Activated naive CD4-positive, alpha-beta T cell (primary cell): ENCODE results near the gene FAM114A2.
"Not testable (repeated sequence)": the region's sequence is repeated elsewhere in the genome, so short reads cannot be mapped to it uniquely, and the experiment has no call there.

Experiments used
- DNase-seq, 4 experiments: peaks; one replicate each; lab custom pipeline; 2025; lab: John Stamatoyannopoulos, UW

FAM114A2 gene

DNA sequence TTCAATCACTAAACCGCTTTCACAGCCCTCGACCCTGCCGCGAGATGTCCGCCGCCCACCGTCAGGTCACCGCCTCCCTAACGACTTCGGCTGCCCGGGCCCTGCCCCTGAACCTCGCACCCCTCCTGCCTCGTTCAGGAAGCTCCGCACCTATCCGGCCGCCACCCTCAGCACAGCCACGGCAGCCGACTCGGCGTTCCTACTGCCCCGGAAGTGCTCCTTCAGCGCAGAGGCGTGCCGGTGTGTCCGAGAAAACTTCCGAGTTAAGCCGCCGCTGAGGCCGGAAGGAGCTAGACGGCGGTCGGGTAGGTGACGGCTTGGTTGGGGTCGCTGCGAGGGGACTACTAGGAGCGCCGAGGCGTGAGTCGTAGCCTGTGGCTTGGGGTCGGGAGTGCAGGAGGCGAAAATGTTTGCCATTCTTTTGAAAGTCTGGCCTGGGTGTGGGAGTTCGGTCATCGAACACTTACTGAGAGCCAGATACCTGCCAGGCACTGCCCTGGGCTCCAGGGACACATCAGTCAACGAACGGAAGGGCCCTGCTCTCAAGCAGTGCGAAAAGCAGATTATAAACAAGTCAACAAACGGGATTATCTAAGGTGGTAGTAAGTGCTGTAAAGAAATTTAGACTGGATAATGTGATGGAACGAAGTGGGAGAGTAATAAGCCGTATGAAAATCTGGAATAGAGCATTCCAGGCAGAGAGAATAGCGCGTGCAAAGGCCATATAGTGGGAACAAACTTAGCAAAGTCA, at the start of gene FAM114A2, which contains the start of gene MFAP3:
TSS of gene FAM114A2 (minus strand) at position 204 of the 751 bp plus-strand sequence. CDS start 3,957 bp downstream, outside the sequence.
TSS of gene MFAP3 (plus strand) at position 261 of the 751 bp plus-strand sequence. CDS start 10,756 bp downstream, outside the sequence.
- DNase-seq, result peak; percentile 62 to 82 (median 70)

DNA sequence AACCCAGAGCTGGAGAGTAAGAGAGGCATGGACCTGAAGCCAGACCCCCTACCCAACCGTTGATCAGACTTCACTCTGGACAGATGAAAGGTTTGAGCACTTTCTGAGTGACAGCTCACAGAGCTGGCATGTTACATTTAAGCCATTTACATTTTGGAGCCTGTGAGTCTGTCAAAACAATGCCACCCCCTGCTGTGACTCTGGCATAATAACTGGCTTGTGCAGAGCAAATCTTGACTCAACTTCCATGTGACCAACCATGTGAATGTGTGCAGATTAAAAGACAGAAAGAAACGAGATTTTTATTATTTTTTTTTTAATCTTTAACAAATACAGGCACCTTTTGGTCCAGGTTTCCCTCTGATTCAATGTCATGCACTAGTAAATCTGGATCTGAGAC, 48.5 kb upstream of the FAM114A2 start:
- DNase-seq, result no peak

DNA sequence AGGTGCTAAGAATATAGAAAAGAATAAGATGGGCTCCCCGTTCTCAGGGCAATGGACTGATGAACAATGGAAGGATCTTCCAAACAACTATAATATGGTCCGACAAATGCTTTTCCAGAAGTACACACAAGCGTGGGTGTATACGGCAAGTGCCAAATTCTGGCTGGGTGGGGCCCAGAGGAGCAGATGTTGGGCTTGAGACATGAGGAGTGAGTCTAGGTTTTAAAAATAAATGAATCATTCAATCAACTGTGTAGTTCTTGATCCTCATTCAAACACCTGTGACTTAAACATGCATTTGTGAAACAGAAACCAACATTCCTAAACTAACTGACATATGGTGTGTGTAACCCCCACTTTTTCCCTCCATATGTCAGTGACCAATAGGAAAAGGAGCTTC, 47.9 kb upstream of the FAM114A2 start:
- DNase-seq, result no peak

DNA sequence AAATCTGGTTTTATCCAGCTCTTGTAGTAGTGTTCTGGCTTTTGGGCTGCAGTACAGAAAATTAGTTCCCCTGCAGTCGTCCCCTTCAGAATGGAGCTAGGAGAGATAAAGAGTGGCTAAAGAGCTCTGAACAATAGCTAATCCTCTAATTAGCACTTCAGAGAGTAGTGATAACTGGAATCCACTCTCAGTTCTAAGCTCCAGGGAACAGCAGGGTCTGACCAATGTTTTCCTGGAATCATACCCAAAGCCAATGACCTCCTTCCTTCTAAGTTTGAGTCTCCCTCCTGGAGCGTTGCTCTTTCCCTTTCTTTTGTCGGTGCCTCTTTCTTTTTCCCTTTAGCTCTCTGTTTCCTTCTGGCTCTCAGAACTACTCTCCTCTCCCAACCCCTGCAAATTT, 47.4 kb upstream of the FAM114A2 start:
- DNase-seq, result no peak

DNA sequence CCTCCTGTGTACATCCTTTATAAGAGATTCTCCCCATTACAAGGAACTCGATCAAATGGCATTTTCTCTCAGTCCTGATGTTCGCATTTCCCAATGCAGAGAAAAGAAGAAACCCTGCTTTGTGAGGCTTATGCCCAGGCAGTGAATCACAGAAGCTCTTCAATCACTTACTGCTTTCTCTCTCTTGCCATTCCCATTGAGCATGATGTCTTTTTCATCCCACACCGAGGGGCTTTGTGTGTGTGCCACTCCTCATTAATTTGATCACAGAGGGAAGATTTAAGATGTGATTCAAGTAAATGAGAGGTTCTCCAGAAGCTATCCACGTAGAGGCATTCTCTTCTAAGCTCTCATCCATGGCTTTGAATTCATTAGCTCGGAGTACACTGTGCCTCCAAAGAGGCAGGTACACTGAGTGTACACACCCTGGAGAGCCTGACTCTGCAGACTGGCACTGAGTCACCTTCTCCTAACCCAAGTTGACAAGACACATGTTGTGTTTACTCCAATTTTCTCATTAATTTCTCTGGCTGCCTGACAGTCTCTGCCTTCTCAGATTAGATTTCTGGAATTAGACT, 45.4 kb upstream of the FAM114A2 start:
- DNase-seq, result no peak

DNA sequence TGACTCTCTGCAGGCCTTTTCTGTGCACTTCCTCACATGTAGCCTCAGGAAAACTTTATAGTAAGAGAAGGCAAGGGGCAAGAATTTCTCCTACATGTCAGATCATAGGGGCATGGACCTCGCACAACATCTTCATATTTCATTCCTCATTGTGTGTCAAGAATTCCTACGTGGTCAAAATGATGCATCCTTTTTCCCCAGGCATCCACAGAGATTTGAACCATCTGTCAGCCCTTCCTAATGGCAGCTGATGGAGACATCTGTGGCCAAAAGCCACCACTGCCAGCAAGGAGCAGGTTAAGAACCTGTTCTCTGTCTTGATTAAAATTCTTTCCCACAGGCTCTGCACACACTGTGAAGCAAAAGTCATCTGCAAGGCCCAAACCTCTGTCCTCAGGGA, 42.5 kb upstream of the FAM114A2 start:
- DNase-seq, result no peak

DNA sequence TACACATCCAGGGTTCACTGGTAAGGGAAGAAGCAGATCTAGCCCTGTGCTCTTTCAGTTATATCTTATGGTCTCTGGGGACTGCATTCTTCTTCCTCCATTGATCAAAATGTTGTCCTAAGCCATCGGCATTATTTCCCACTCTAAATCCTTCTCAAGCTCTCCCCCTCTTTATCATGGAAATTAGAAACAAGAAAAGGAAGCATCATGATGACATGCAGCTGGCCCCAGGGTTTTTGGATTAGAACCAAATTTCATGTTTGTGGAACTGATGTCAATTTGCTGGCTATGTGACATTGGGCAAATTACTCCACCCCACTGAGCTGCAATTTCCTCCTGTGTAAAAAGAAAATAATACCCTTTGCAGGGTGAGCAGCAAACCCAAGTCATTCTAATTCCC, 39.6 kb upstream of the FAM114A2 start:
- DNase-seq, result no peak

DNA sequence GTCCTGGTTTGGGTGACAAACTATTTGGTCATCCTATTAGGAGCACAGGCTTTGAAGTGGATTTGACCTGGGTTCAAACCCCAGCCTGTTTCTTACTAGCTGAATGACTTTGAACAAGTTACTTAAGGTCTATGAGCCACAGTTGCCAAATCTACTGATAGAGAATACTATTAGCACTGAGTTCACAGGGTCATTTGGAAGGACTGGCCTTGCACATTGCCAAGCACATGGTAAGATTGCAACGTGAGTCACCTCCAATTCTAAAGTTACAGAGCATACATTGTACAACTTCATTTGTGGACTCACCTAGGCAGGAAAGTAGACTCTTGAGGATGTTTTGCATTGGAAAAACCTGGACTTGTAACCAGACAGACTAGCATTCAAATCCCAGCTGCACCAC, 39.0 kb upstream of the FAM114A2 start:
- no peak for DNase-seq

DNA sequence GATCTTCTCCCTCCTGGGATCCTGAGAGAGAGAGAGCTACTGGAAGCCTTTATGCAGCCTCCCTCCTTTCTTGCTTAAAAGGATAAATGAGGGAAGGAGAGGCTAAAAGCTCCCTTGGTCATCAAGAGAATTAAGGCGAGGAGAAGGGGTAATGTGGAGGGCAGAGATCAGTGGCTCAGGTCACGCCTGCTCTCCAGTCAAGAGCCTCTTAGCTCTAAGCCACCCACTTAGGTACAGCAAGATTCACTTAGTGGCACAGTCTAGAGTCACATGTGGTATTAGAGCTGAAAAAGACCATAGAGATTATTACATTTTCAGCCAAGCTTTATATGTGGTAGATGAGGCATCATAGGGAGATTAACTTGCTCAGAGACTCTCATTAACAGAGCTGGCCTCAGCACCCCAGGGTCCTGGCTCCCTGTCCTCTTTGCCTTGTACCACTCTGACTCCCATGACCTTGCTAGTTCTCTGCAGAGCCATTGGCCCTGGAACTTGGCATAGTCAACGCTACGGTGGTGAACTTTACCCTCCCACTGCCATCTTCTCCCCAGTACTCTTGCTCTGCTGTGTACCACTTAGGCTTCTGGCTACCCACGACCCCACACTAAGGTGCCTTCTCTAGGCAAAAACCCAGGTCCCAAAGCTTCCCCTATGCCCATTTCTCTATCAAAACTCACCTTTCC, 37.7 kb upstream of the FAM114A2 start:
- DNase-seq, result no peak

DNA sequence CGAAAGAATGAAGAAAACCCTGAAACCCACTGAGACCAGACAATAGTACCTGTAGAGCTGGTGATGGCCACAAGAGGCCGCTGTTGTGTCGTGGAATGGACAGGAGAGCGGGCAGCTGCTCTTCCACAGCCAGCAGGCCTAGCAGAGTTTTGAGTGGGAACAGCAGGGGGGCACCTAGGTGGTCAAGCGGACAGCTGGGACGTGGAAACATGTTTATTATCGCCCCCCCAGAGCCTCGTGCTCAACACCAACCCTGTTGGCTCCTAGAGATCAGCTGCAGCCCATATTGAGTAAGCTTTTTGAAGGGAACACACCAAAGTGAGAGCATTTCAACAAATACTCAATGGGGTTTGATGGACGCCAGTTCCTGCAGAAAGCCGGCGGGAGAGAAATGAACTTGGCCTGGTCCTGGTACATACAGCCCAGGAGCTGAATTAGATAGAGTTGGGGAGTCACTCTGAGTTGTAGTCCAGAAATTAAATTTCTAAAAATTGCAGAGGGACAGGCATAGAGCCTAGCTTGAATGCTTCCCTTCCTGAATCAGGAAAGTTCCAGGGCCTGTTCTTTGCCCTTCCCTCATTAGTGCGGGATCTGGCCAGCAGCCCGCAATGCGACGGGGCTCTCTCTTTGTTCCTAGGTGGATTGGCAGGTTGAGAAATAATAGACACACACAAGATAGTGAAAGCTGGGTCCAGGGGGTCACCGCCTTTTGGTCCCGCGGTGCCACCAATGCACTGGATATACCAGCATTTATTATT, 33.9 kb upstream of the FAM114A2 start:
- peak; percentile 62 to 73 (median 70) for DNase-seq

DNA sequence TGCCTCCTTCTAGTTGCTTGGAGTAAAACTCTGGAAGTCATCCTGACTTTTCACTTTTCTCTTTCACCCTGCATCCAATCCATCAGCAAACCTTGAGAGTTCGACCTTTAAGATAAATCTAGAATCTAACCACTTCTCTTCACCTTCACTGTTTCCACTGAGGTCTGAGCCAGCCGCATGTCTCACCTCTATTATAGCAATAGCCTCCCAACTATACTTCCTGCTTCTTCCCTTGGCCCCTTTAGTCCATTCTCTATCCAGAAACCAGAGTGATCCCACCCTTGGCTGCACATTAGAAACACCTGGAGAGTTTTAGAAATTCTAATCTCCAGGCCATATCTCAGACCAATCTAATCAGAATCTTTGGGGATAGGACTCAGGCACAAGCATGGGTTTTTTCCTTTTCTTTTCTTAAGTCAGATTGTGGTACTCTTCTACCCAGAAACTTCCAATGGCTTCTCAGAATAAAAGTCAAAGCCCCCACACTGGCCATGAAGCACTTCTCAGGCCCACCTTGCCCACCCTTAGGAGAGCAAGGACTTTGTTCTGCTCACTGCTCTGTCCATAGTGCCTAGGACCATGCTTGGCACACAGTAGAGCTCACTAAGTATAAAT, 33.2 kb upstream of the FAM114A2 start:
- DNase-seq, result no peak

DNA sequence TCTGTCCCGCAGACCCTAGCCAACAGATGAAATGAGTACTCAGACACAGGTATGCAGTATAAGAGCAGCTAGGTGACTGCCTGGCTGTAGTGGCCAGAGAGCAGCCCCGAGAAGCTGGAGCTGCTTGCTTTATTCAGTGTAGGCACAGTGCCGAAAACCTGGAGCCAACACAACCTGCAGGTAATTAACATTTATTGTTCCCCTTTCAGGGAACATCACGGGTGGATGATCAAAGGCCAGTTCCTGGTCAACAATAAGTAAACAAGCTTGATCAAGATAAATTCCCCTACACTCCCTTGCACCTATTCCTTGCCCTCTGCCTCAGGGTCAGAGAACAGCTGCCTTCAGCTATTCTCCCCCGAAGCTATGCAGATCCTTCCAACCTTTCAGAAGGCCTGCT, 31.1 kb upstream of the FAM114A2 start:
- DNase-seq, result not testable (repeated sequence)

DNA sequence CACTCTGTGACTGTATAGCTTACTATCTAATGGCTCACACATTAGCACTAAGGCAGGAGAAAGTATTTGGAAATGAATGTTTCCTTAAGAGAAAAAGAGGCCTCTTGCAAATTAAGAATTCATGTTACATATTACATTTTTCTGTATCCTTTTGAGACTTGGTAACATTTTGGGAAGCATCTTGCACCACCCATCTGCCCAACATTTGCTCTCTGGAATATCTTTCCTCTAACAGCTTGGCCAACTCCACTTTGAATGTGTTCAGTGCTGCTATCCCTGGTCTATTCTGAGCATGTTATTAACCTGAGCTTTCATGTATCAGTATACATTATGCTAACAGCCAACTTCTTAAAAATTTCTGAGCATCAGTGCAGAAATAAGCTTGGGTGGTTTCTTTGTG, 27.3 kb upstream of the FAM114A2 start:
- DNase-seq, result no peak

DNA sequence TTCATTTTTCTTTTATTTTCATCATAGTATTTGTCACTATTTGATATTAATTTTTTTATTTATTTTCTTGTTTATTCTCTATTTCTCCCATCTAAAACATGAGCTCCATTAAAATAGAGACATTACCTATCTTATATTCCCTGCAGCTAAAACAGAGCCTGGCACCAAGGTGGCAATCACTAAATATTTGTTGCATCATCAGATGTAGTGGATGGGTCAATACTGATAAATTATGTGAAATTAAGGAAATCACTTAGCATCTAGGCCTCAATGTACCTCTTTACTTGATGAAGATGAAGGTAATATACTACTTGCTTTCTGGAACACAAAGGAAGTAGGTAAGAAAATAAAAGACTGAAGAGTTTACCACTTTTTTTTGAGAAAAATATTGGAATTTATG, 24.7 kb upstream of the FAM114A2 start:
- DNase-seq, result no peak

DNA sequence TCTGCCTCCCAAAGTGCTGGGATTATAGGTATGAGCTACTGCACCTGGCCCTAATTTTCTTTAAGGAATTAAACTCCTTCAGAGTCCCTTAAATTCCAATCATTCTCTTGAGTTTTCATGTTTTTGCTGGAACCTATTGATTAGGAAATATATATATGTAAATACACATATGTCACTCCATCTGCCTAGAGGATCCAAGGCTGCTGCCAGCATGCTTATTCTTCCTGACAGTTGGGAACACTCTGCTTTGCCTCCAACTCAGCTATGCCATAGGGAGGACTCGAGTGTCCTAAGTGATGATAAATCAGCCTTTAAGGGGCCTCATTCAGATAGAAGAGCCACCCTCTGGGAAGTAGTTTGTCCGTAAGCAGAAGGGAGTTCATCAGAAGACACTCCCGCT, 21.9 kb upstream of the FAM114A2 start:
- no peak for DNase-seq

DNA sequence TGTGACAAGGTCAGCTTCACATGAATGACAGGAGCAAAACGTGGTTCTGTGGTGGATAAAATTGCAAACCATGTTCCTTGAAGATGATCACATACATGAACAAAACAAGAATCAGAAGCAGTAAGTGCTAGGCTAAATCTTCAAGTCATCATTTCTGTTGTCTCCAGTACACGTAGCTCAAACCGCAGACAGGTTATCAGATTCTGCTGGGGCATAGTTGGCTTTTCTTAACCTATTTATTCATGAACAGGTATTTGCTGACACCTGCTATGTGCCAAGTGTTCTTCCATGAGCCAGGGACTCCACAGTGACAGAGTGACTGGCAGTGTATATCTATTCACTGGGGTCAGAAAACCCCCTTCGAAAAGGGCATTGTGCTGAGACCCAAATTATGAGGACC, 20.9 kb upstream of the FAM114A2 start:
- DNase-seq, result no peak

DNA sequence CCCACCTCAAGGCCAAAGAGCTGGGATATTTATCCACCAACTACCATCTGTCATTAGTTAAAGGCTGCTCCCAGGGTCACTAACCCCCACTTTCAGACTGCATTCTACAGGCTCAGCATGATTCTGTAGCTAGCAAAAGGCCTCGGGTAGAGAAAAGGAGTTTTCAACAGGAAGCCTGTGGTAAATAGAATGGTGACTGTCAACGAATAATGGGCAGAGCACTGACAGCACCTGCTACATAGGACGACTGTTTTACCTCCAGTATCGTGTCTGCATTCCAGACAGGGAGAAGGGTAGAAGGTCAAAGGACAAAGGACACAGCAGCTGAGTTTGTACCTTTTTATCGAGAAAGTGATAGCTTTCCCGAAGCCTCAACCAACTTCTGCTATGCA, 20.3 kb upstream of the FAM114A2 start:
- no peak for DNase-seq

DNA sequence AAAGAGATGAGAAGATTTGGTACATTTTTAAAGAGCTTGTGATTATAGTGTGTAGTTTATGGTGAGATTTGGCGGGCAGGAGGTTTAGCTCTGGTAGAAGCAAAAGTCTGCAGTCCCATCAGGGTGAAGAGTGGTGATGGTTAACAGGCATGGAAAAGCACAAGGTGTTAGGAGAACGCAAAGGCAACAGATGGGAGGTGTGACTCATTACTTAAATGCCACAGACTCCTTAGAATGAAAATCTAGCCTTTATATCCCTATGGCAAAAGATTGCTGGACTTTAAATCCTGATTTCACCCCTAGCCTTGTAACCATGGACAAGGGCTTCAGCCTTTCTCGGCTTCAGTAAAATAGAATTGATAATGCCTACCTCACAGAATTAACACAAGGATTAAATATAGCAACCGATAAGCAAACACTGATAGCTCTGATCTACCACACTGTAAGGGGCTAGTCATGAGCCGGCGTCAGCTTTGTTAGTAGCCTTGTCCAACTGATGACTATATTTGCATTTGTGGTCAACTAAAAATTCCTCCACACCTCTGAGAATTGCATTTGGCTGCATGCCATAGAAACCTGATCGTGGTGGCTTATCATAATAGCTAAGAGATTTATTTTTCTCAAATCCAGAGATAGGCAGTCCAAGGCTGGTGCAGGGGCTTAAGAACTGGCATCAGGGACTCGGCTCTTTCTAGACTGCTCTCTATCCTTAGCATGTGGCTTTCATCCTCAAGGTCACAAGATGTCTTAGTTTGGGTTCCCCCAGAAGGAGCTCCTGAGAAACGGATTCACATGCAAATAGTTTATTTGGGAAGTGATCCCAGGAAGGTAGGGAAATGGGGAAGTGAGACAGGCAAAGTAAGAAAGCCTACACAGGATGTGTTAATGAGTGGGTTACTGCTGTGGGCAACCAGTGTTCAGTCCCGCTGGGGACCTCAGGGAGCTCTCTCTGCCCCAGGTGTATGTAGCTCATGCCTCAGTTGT, 19.6 kb upstream of the FAM114A2 start:
- DNase-seq, result no peak

DNA sequence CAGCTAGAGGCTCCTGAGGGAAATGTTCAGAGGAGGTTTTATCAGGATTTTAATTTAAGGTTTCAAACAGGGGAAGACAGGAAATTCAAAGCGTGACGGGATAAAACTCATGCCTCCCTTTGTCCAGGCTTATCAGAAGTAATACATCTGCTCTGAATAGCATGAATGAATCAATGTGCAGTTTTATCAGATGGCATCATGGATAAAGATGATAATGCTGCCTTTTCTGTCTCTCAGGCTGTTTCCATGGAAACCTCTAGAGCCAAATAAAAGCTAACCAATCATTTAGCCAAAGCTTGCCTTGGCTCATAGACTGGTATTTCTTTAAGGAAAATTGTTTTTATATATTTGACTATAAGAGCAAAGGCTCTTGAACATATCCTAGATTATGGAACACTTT, 16.5 kb upstream of the FAM114A2 start:
- no peak for DNase-seq

DNA sequence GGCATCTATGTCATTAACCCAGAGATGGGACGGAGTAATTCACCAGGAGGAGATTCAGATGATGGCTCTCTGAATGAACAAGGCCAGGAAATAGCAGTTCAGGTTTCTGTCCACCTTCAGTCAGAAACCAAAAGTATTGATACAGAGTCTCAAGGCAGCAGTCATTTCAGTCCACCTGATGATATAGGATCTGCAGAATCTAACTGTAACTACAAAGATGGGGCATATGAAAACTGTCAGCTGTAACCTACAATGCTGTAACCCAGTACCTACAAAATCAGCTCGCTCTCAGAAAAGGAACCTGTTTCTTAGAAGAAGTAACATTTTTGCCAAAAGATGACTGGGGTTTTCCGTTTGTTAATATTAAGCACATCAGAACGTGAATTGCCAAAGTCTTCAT, 14.8 kb upstream of the FAM114A2 start:
- no peak for DNase-seq

DNA sequence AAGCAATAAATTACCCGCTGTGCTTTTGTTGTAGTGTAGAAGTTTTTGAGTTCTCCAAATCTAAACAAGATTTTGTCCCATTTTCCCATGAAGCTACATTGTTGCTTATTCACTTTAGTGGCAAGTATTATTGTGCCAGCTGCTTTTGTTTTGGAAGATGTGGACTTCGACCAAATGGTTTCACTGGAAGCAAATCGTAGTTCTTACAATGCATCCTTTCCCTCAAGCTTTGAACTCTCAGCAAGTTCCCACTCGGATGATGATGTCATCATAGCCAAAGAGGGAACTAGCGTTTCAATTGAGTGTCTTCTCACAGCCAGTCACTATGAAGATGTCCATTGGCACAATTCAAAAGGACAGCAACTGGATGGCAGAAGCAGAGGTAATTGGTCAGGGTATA, 10.9 kb upstream of the FAM114A2 start:
- no peak for DNase-seq
